Stimulated activated CD8-positive, alpha-beta memory T cell treated with anti-CD3 and anti-CD28 coated beads, Interleukin-4, amount 100 ng/mL, for 1 hour (primary cell): ENCODE measurements around the gene ACOT12.

ENCODE experiments used
- DNase-seq, 2 donors: peaks; one replicate each; pipeline ENCODE4 v3.0.0-alpha.2; 2020; ENCODE audit warnings: low read depth in 2 of 2, low spot score in 1 of 2

ACOT12 gene

GRCh38 chr5:81400375-81400774 is 6.4 kb upstream of the ACOT12 start:
- DNase-seq: no peak

GRCh38 chr5:81398741-81399140 is 4.8 kb upstream of the ACOT12 start:
- DNase-seq: no peak

- no peak for DNase-seq
Measured at GRCh38 chr5:81397176-81397575, 3.2 kb upstream of the ACOT12 start.

GRCh38 chr5:81395262-81395661 is 1.3 kb upstream of the ACOT12 start:
- DNase-seq: no peak

GRCh38 chr5:81393430-81393782 is 528 bp downstream of the ACOT12 start:
- no peak for DNase-seq

GRCh38 chr5:81389025-81389424 is 4.9 kb downstream of the ACOT12 start:
- no peak for DNase-seq

GRCh38 chr5:81388169-81388568 is 5.8 kb downstream of the ACOT12 start:
- no peak for DNase-seq

GRCh38 chr5:81383867-81384266 is 10.1 kb downstream of the ACOT12 start:
- no peak for DNase-seq

- no peak for DNase-seq
Measured at GRCh38 chr5:81371354-81371876, 22.5 kb downstream of the ACOT12 start.

- DNase-seq: no peak
Measured at GRCh38 chr5:81370912-81371311, 23.0 kb downstream of the ACOT12 start.

GRCh38 chr5:81365541-81365940 is 28.4 kb downstream of the ACOT12 start:
- no peak for DNase-seq

- no peak for DNase-seq
Measured at GRCh38 chr5:81363093-81363871, 30.7 kb downstream of the ACOT12 start.

GRCh38 chr5:81361600-81361999 is 32.3 kb downstream of the ACOT12 start:
- no peak for DNase-seq

- DNase-seq: no peak
Measured at GRCh38 chr5:81360640-81361039, 33.3 kb downstream of the ACOT12 start.

- no peak for DNase-seq
Measured at GRCh38 chr5:81359881-81360280, 34.1 kb downstream of the ACOT12 start.

- DNase-seq: no peak
Measured at GRCh38 chr5:81359108-81359507, 34.8 kb downstream of the ACOT12 start.

- no peak for DNase-seq
Measured at GRCh38 chr5:81355291-81356251, 38.4 kb downstream of the ACOT12 start.

GRCh38 chr5:81354093-81354492 is 39.8 kb downstream of the ACOT12 start:
- no peak for DNase-seq

- DNase-seq: no peak
Measured at GRCh38 chr5:81353189-81353588, 40.7 kb downstream of the ACOT12 start.

GRCh38 chr5:81350507-81350906 is 43.4 kb downstream of the ACOT12 start:
- no peak for DNase-seq

- no peak for DNase-seq
Measured at GRCh38 chr5:81349161-81349560, 44.8 kb downstream of the ACOT12 start.

GRCh38 chr5:81345411-81346003 is 48.4 kb downstream of the ACOT12 start:
- DNase-seq: no peak
